ENCODE results near the gene HINT3.
"Not testable (repeated sequence)": the region's sequence is repeated elsewhere in the genome, so short reads cannot be mapped to it uniquely, and the experiment has no call there.

The HINT3 gene

DNA sequence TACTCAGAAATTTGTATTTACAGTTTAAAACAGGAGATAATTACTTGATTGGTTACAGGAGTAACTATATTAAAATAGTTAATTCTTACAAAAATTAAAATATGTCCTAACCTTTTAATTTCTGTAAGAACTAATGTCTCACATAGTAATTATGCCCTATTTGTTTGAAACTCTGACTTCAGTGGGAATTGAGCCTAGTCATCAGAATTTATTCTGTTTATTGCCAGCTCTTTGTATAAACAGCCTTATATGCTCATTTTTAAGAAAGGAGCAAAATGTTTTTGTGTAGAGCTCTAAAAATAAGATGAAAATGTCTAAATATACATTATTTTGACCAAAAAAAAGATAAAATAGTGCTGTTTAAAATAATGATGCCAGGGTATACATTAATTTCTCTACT, 51.2 kb downstream of the HINT3 start:
- TF ChIP-seq CTCF (conservative IDR thresholded peaks at IDR 0.05), result no peak
- no peak for TF ChIP-seq ZFX (IDR thresholded peaks at IDR 0.05)
- H3K27ac ChIP-seq, result no peak overlapping the region

- no peak for TF ChIP-seq CTCF (conservative IDR thresholded peaks at IDR 0.05)
- no peak for TF ChIP-seq ZFX (IDR thresholded peaks at IDR 0.05)
- H3K27ac ChIP-seq, result no peak overlapping the region
Measured at GRCh38 chr6:126010040-126010439, 53.5 kb downstream of the HINT3 start.

- no peak for TF ChIP-seq ZFX (IDR thresholded peaks at IDR 0.05)
- TF ChIP-seq CTCF (conservative IDR thresholded peaks at IDR 0.05), result no peak
- H3K27ac ChIP-seq, result no peak overlapping the region
Measured at GRCh38 chr6:126015863-126016262, 59.3 kb downstream of the HINT3 start.

GRCh38 chr6:126016591-126016990, 60.0 kb downstream of the HINT3 start:
- H3K27ac ChIP-seq, result no peak overlapping the region
- TF ChIP-seq ZFX (IDR thresholded peaks at IDR 0.05) (no peak), CTCF (conservative IDR thresholded peaks at IDR 0.05) (no peak)

GRCh38 chr6:126017668-126018067, 61.1 kb downstream of the HINT3 start:
- no peak for TF ChIP-seq ZFX (IDR thresholded peaks at IDR 0.05)
- H3K27ac ChIP-seq, result no peak overlapping the region

DNA sequence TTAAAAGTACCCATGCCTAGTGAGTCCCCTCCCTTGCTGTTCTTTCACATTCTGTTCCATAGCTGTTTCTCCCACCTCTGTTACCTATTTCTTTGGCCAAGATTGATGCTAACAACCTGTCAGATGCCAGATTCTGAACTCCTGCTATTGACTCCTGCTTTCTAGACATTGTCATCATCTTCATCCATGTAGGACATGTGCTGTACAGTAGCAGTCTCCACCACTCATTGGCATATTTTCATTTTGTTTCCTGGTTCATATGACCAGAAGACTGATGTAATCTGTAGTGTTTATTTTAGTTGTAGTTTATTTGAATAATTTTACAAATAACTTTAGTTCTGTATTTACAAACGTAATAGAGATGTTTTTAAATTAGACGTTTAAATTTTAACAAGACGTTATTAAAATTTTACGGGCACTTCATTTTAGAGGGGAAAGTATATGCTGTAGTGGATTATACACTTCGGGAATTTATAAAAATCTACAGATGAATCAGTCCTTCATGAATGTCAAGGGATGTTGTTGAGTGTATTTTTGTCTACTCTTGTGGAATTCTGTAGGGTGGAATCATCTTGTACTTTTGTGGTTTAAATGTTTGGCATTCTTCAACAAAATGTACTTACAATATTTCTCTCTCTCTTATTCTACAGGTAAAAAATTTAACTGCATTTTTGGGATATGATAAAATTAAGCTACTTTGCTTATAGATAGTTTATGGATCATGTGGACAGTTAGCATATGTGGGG, 63.9 kb downstream of the HINT3 start:
- TF ChIP-seq ZFX (IDR thresholded peaks at IDR 0.05) (no peak), CTCF (conservative IDR thresholded peaks at IDR 0.05) (no peak)

GRCh38 chr6:126023474-126023873, 66.9 kb downstream of the HINT3 start:
- H3K27ac ChIP-seq, result not testable (repeated sequence)

More for the DNA sequence above, 63.9 kb downstream of the HINT3 start:
- H3K27ac ChIP-seq, result no peak overlapping the region

DNA sequence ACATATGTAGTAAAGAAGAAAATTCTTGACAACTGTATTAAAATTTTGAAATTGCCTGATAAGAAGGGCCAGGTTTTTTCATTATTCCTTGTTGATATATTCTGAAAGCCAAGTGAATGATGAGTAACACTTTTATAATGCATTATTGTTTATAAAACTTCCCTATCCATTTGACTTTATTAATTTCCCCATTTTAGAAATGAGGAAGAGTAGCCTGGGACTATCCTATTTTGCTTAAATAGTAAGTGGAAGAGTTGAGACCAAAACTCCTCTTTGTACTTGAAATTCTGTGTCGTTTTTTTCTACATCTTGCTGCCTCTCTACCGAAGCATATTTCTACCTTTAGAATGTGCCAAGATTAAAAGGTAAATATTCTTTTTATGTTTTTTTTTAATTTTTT, 69.4 kb downstream of the HINT3 start:
- H3K27ac ChIP-seq, result no peak overlapping the region
- TF ChIP-seq CTCF (conservative IDR thresholded peaks at IDR 0.05) (no peak), ZFX (IDR thresholded peaks at IDR 0.05) (no peak)
